Measurements from ENCODE around the gene SUN1. TPM values are rescaled to one million over a fixed set of nuclear protein-coding genes. Genes with fewer than 3 reads are reported as not detected.
A peak's percentile ranks its signal among the peaks of the same experiment; 100 is the strongest.

SUN1 gene
- total RNA-seq, 2 experiments from 2014 or later = 71.3 to 74.6 TPM

DNA sequence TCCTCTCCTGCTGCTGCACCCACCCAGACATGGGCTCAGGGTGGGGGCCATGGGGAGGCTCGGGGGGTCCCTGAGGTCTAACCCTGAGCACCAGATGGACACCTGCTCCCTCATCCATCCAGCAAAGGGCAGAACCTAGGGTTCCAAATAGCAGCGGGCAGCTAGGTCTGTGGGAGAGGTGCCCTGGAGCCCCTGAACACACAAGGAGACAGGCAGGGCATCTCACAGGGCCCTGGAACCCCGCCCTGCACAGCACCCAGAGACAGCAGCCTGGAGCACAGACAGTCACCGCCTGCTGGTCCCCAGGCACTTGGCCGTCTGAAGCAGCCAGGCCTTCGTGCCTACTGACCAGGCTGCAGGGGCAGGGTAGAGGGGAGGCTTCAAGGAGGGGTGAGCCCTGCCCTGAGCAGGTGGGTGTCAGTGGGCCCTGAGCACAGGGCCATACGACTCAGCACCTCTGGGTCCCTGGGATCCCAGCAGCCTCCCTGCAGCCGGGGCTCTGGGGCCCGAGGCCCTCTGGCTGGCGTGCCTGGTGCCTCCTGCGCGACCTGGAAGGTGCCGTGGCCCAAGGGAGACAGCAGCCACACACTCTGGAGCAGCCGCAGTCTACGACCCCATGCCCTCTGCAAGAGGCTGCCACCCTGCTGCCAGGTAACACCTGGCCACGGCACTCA lies 82.4 kb downstream of the SUN1 start:
- Mint-ChIP-seq H3K4me1 (peaks cover 12% of the 10 kb centered on the region), H3K36me3 (ENCODE audit: low read depth) (no peaks in the 10 kb centered on the region), H3K4me3 (no peak overlapping the region), H3K27ac (no peak overlapping the region), H3K27me3 (no peaks in the 10 kb centered on the region), H3K9me3 (ENCODE audit: low read depth) (no peaks in the 10 kb centered on the region)
- DNase-seq (no peak), ATAC-seq (no peak)
- ChIA-PET CTCF (no interaction called here), POLR2A (no interaction called here)
- intact Hi-C loops (cut with DNase I, micrococcal nuclease) = no loop called here

DNA sequence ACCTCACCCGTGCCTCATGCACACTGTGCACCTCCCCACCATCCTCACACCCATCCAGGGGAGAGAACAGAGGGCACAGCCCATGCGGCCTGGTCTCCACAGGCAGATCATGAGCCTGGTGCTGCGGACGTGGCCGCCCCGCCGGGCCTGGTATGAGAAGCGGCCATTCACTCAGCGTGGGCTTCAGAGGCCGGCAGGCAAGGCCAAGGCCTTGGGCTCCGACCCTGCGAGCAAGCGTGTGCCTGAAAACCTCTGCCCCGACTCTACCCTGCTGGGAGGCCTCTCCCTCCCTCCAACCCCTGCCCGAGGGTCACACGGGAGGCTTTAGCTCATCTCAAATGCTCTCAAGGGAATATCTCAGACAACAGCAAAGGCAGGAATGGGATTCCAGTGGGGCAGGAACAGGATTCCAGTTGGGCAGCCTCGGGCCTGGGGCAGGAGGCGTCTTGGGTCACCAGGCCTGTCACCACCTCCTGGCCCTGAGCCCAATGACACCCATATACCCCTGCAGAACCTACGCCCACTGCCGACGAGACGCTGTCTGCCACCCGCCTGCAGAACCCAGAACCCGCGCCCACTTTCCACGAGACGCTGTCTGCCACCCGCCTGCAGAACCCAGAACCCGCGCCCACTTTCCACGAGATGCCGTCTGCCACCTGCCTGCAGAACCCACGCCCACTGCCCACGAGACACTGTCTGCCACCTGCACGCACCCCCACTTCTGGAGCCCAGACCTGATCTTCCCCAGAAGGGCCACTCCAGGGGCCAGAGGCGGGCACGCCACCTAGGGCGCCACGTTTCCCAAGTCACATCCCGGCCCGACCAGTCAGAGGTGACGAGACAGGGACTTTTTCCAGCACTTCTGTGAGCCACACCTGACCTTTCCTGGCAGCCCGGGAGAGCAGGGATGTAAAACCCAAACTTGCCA lies 83.3 kb downstream of the SUN1 start:
- intact Hi-C loops (cut with DNase I, micrococcal nuclease) = no loop called here
- DNase-seq (no peak), ATAC-seq (no peak)
- ChIA-PET POLR2A (no interaction called here), CTCF (no interaction called here)
- Mint-ChIP-seq H3K36me3 (ENCODE audit: low read depth) (no peaks in the 10 kb centered on the region), H3K27ac (no peak overlapping the region), H3K4me1 (peaks cover 4% of the 10 kb centered on the region), H3K4me3 (no peak overlapping the region), H3K27me3 (no peaks in the 10 kb centered on the region), H3K9me3 (ENCODE audit: low read depth) (no peaks in the 10 kb centered on the region)

DNA sequence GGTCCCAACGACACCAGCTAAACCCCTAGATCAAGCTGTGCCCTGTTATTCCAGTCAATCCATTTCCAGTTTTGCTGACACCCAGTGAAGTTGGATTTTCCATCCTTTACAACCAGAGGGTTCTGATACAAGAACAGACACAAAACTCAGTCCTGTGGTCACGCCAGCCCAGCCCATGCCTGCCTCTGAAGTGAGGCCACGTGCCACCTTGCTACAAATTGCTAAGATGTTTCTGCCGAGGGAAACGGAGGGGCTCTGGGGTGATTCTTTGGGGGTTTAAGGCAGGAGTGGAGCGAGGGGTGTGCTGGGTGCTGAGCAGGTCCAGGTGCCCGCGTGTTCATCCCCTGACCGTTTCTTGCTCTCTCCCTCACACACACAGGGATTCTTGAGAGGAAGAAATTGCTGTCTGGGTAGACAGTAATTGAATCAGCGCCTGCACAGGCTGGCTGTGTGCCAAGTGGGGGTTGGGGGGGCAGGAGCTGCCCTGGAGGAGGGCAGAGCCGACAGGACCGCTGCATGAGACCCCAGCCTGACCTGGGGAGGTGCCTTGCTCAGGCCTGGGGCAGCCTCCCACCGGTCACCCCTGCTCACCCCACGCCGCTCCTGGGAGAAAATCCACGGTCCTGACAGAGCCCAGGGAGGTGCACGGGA lies 84.1 kb downstream of the SUN1 start:
- DNase-seq (no peak), ATAC-seq (no peak)
- CTCF ChIA-PET = no interaction called here
- H3K9me3 Mint-ChIP-seq (ENCODE audit: low read depth) = no peaks in the 10 kb centered on the region
- no peak overlapping the region for H3K4me3 Mint-ChIP-seq
- POLR2A ChIA-PET = no interaction called here
- H3K27ac Mint-ChIP-seq = no peak overlapping the region
- H3K4me1 Mint-ChIP-seq = peaks cover 13% of the 10 kb centered on the region
- intact Hi-C loops (cut with DNase I, micrococcal nuclease) = no loop called here
- no peaks in the 10 kb centered on the region for H3K27me3 Mint-ChIP-seq
- no peaks in the 10 kb centered on the region for H3K36me3 Mint-ChIP-seq (ENCODE audit: low read depth)

DNA sequence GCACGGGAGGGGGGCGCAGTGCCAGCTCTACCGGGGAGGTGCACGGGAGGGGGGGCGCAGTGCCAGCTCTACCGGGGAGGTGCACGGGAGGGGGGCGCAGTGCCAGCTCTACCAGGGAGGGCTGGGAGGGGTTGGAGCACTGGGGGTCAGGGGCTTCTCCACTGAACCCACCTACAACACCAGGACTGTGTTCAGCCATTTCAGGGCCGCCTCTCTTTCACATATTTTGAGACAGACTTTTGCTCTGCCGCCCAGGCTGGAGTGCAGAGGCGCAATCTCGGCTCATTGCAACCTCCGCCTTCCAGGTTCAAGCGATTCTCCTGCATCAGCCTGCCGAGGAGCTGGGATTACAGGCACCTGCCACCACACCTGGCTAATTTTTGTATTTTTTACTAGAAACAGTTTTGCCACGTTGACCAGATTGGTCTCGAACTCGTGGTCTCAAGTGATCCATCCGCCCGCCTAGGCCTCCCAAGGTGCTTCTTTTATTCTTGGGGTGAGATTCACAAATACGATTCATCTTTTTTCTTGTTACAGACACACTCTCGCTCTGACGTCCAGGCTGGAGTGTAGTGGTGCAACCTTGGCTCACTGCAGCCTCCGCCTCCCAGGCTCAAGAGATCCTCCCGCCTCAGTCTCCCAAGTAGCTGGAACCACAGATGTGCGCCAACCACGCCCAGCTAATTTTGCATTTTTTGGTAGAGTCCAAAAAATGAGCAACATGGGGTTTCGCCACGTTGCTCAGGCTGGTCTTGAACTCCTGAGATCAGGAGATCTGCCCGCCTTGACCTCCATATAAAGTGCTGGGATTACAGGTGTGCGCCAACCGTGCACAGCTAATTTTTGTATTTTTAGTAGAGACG lies 85.2 kb downstream of the SUN1 start:
- POLR2A ChIA-PET = no interaction called here
- peak; percentile 3 for DNase-seq

DNA sequence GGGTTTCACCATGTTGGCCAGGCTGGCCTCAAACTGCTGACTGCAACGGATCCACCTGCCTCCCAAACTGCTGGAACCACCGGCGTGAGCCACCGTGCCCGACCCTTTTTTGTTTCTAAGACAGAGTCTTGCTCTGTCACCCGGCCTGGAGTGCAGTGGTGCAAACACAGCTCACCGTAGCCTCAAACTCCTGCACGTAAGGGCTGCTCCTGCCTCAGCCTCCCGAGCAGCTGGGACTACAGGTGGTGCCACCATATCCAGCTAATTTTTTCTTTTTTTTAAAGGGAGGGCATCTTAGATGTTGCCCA lies 85.8 kb downstream of the SUN1 start:
- CTCF ChIA-PET = no interaction called here
- no peak for ATAC-seq
- H3K4me1 Mint-ChIP-seq = peaks cover 22% of the 10 kb centered on the region
- H3K27ac Mint-ChIP-seq = no peak overlapping the region
- intact Hi-C loops (cut with DNase I, micrococcal nuclease) = no loop called here
- peak; percentile 3 for DNase-seq
- no peak overlapping the region for H3K4me3 Mint-ChIP-seq
- POLR2A ChIA-PET = no interaction called here
- H3K9me3 Mint-ChIP-seq (ENCODE audit: low read depth) = no peaks in the 10 kb centered on the region
- no peaks in the 10 kb centered on the region for H3K27me3 Mint-ChIP-seq
- no peaks in the 10 kb centered on the region for H3K36me3 Mint-ChIP-seq (ENCODE audit: low read depth)

More for the DNA sequence above, 85.2 kb downstream of the SUN1 start:
- intact Hi-C loops (cut with DNase I, micrococcal nuclease) = no loop called here
- CTCF ChIA-PET = no interaction called here
- no peak for ATAC-seq
- Mint-ChIP-seq H3K27me3 (no peaks in the 10 kb centered on the region), H3K4me3 (no peak overlapping the region), H3K9me3 (ENCODE audit: low read depth) (no peaks in the 10 kb centered on the region), H3K36me3 (ENCODE audit: low read depth) (no peaks in the 10 kb centered on the region), H3K27ac (no peak overlapping the region), H3K4me1 (peaks cover 16% of the 10 kb centered on the region)

DNA sequence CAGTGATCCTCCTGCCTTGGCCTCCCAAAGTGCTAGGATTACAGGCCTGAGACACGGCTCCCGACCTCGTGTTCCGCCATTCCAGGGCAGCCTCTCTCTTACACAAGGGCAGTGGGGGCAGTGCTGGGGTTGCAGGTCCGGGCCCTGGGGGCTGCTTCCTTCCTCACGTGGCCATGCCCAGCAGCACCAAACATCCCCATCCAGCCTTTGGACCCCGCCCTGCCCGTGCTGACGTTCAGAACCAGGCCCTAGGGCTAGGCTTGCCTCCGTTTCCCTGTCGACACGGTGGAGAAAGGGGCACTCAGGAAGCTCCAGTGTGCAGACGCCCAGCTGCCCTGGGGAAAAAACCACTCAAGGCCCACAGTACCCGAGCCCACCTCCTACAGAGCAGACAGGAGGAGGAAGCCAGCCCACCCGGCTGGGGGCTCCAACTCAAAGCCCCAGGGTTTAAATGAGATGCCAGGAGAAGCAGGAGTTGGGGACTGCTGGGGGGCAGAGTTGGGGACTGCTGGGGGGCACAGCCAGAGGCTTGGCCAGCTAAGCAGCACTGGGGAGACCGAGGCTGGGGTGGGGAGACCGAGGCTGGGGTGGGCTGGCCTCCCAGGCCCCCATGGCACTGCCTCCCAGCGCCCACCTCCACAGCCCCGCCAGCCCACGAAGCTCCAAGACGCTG lies 86.3 kb downstream of the SUN1 start:
- ChIA-PET CTCF (no interaction called here), POLR2A (no interaction called here)
- DNase-seq (peak; percentile 4), ATAC-seq (no peak)
- H3K27me3 Mint-ChIP-seq = no peaks in the 10 kb centered on the region
- H3K4me1 Mint-ChIP-seq = peaks cover 27% of the 10 kb centered on the region
- H3K9me3 Mint-ChIP-seq (ENCODE audit: low read depth) = no peaks in the 10 kb centered on the region
- H3K27ac Mint-ChIP-seq = no peak overlapping the region
- H3K4me3 Mint-ChIP-seq = no peak overlapping the region
- intact Hi-C loops (cut with DNase I, micrococcal nuclease) = no loop called here
- H3K36me3 Mint-ChIP-seq (ENCODE audit: low read depth) = no peaks in the 10 kb centered on the region

DNA sequence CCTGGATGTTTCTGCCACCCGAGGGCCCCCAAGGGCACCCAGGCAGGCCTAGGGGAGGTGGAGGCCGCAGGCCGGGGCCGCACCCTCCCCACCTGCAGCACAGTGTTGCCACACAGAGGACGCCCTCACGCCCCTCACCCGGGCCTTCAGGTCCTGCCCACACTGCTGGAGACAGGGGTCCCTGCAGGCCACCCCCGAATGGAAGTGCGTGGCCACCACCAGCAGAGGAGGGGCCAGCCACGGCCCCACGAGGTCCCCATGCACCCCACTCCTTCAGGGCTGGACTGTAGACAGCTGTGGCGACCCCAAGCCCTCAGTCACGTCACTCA lies 86.8 kb downstream of the SUN1 start:
- Mint-ChIP-seq H3K36me3 (ENCODE audit: low read depth) (no peaks in the 10 kb centered on the region), H3K27me3 (no peaks in the 10 kb centered on the region), H3K4me1 (peaks cover 29% of the 10 kb centered on the region), H3K4me3 (no peak overlapping the region), H3K9me3 (ENCODE audit: low read depth) (no peaks in the 10 kb centered on the region), H3K27ac (no peak overlapping the region)
- intact Hi-C loops (cut with DNase I, micrococcal nuclease) = no loop called here
- CTCF ChIA-PET = no interaction called here
- DNase-seq (peak; percentile 4), ATAC-seq (no peak)
- POLR2A ChIA-PET = no interaction called here

DNA sequence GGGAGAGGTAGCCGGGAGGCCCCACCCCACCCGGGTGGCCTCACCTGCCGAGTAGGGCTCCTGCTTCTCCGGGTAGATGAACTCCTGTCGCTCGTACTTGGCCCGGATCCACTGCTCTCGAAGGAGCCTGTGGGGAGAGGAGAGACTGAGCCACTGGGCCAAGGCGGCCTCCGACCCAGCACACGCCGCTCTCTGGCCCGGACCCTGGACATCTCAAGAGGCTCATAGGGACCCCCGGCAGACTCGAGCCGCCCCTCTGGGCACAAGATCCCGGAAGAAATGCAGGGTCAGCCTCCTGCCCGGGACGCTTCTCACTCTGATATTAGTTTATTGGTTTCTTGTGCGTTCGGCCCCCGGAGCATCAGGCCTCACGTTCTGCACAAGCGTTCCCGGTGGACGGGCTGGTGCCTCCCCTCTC lies 87.7 kb downstream of the SUN1 start:
- no peaks in the 10 kb centered on the region for H3K36me3 Mint-ChIP-seq (ENCODE audit: low read depth)
- no peak for ATAC-seq
- peak; percentile 4 for DNase-seq
- ChIA-PET POLR2A (no interaction called here), CTCF (no interaction called here)
- peaks cover 35% of the 10 kb centered on the region for H3K4me1 Mint-ChIP-seq
- no peaks in the 10 kb centered on the region for H3K9me3 Mint-ChIP-seq (ENCODE audit: low read depth)
- H3K4me3 Mint-ChIP-seq = no peak overlapping the region
- no peak overlapping the region for H3K27ac Mint-ChIP-seq
- intact Hi-C loops (cut with DNase I, micrococcal nuclease) = loop anchor here in 1 of 2 experiments (5.0 kb wide), 6 partner anchors 122 to 1022 kb away; partner anchors contain the start of genes GPR146 and MAFK
- no peaks in the 10 kb centered on the region for H3K27me3 Mint-ChIP-seq

DNA sequence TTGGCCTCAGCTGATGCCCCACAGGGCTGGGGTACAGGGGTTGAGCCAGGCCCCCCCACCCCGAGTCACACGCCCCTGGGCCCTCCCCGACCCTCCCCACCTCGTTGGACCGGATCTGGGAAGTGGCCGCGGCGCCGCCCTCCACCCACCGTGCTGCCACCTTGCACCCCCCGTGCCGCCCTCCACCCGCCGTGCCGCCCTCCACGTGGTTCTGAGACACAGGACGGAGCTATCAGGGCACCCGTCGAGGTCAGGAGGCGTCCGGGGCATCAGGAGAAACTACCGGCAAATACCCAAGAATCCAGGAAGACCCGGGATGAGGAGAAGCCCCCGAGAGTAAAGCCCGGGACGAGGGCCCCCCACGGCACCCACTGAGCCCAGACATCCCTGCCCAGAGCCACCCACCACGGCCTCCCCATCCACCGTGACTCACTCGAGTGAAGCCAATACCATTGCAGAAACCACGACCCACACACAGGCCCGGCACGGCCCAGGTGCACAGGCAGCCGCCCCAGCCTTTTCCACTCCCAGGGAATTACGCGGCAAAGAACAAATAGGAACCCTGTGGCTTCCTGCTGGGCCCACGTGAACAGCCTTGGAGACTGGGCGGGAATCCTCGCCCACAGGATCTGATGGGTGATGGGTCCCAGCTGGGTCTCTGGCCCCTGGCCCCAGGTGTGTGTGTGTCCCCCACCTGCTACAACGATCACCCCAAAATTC lies 88.2 kb downstream of the SUN1 start:
- Mint-ChIP-seq H3K4me3 (peak overlapping the region; percentile 6), H3K36me3 (ENCODE audit: low read depth) (no peaks in the 10 kb centered on the region), H3K4me1 (peaks cover 36% of the 10 kb centered on the region), H3K27me3 (no peaks in the 10 kb centered on the region), H3K27ac (peak overlapping the region; percentile 47), H3K9me3 (ENCODE audit: low read depth) (no peaks in the 10 kb centered on the region)
- ChIA-PET CTCF (interaction anchor here (1.4 kb wide), 1 partner anchor 10 kb away, joined by 4 read pairs; no protein-coding TSS in a partner anchor), POLR2A (no interaction called here)
- intact Hi-C loops (cut with DNase I, micrococcal nuclease) = loop anchor here (1.0 to 5.0 kb wide), 7 partner anchors 10 to 1022 kb away; partner anchors contain the start of genes GPR146 (in 1 of the 2) and MAFK (in 1 of the 2)
- no peak for ATAC-seq
- DNase-seq = peak; percentile 56

DNA sequence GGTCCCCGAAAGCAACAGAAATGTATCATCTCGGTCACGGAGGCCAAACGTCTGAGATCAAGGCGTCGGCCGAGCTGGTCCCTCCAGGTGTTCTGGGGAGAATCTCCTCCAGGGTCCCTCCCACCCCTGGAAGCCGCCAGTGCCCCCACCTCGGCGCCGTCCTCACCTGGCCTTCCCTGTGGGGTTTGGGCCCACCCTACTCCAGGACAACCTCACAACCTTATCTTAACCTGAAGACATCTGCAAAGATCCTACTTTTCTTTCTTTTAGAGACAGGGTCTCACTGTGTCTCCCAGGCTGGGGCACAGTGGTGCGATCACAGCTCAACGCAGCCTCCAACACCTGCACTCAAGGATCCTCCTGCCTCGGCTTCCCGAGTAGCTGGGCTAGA lies 88.8 kb downstream of the SUN1 start:
- H3K27me3 Mint-ChIP-seq = no peaks in the 10 kb centered on the region
- intact Hi-C loops (cut with DNase I, micrococcal nuclease) = loop anchor here (1.0 to 5.0 kb wide), 7 partner anchors 11 to 1021 kb away; partner anchors contain the start of genes GPR146 (in 1 of the 2) and MAFK (in 1 of the 2)
- ATAC-seq (no peak), DNase-seq (no peak)
- ChIA-PET POLR2A (no interaction called here), CTCF (interaction anchor here (1.4 kb wide), 1 partner anchor 11 kb away, joined by 4 read pairs; no protein-coding TSS in a partner anchor)
- H3K27ac Mint-ChIP-seq = peak overlapping the region; percentile 47
- H3K36me3 Mint-ChIP-seq (ENCODE audit: low read depth) = no peaks in the 10 kb centered on the region
- peaks cover 38% of the 10 kb centered on the region for H3K4me1 Mint-ChIP-seq
- no peaks in the 10 kb centered on the region for H3K9me3 Mint-ChIP-seq (ENCODE audit: low read depth)
- peak overlapping the region; percentile 6 for H3K4me3 Mint-ChIP-seq
